Sigmoid colon (tissue), 7 donors: Measurements from ENCODE around the gene MGARP. TPM values are rescaled to one million over a fixed set of nuclear protein-coding genes. Genes with fewer than 3 reads are reported as not detected.

Experiments
- DNase-seq: peaks from one replicate; pipeline ENCODE4 v3.0.0-alpha.2; 2019
- H3K27ac ChIP-seq, 4 donors: fragments of 200-600 bp; sonication (generic); one replicate each; pipeline ENCODE4 v1.5.1; 2016 to 2019; ENCODE audit warnings: mild to moderate bottlenecking in 1 of 4
- H3K27me3 ChIP-seq, 3 donors: fragments of 200-600 bp; sonication (generic); one replicate each; pipeline ENCODE4 v1.5.1; 2019; ENCODE audit warnings: mild to moderate bottlenecking in 1 of 3
- H3K36me3 ChIP-seq, 4 donors: fragments of 200-600 bp; sonication (generic); one replicate each; pipeline ENCODE4 v1.5.1; 2016 to 2019
- H3K4me1 ChIP-seq, 4 donors: fragments of 200-600 bp; sonication (generic); one replicate each; pipeline ENCODE4 v1.5.1; 2017 to 2019
- H3K4me3 ChIP-seq, 4 donors: fragments of 200-600 bp; sonication (generic); one replicate each; pipeline ENCODE4 v1.5.1; 2017 to 2019; ENCODE audit warnings: mild to moderate bottlenecking in 2 of 4, moderate library complexity in 1 of 4
- H3K9me3 ChIP-seq, 4 donors: fragments of 200-600 bp in 3 of 4; sonication (generic) in 3 of 4; one replicate each; pipeline versions ENCODE4 v1.5.1 to v1.6.1; 2013 to 2019
- CTCF ChIP-seq, 4 experiments: fragments of 450-650 bp in 3 of 4; fragments of 200-600 bp in 1 of 4; IDR thresholded peaks; one replicate each; pipeline ENCODE4 v1.5.1; 2016 to 2019; ENCODE audit warnings: antibody characterized with exemption in 4 of 4, mild to moderate bottlenecking in 3 of 4, moderate library complexity in 2 of 4
- EP300 ChIP-seq, 4 donors: sonication (generic); formaldehyde crosslinking; IDR thresholded peaks; one replicate each; pipeline ENCODE4 v1.6.1; 2017; ENCODE audit warnings: antibody characterized with exemption in 4 of 4
- POLR2A ChIP-seq, 2 donors: fragments of 450-650 bp; IDR thresholded peaks; one replicate each; pipeline ENCODE4 v1.6.1; 2016; ENCODE audit warnings: antibody characterized with exemption in 2 of 2, mild to moderate bottlenecking in 2 of 2, moderate library complexity in 2 of 2
- POLR2AphosphoS5 ChIP-seq, 4 donors: sonication (generic); formaldehyde crosslinking; IDR thresholded peaks; one replicate each; pipeline ENCODE4 v1.6.1; 2017; ENCODE audit warnings: antibody characterized with exemption in 4 of 4
- WGBS, 2 donors: extraction: QIAGEN DNeasy Blood & Tissue Kit; methylation state at CpG; one replicate each; pipeline ENCODE4 v1.1.7; 2013; 5-methylcytosine and 5-hydroxymethylcytosine counted together
- intact Hi-C: fragments of 100-400 bp; cut with DNase I; formaldehyde crosslinking; loops from one replicate; pipeline ENCODE4 v1.15.1; 2023
- polyA plus RNA-seq, 3 donors: library from polyadenylated mRNA; stranded (reverse); fragments of 200-250 nt; gene quantifications; one replicate each; pipeline ENCODE4 v1.2.3, GENCODE V29; 2013
- total RNA-seq, 4 donors: library from RNA; depleted of rRNA; stranded (reverse); fragments of >200 nt; gene quantifications; one replicate each; pipeline ENCODE4 v1.1.0, GENCODE V29; 2016
- donor health status: healthy with polysubstance abuse.
- donor health status: Bipolar disorder and iron deficiency.
- donor health status: healthy.

Gene MGARP
- total and polyA plus RNA-seq, 7 donors: 0.16 to 2.2 (median 1.2) TPM; not detected in 2

GRCh38 chr4:139239127-139239772 is 40.8 kb downstream of the MGARP start:
- 79 to 84% methylated on average over 7 of the region's 7 CpGs for WGBS, 2 donors
- Histone ChIP-seq H3K27ac (no peak overlapping the region), H3K4me3 (no peak overlapping the region), H3K4me1 (peaks cover 0 to 12% (median 10%) of the 10 kb centered on the region in 4 donors), H3K27me3 (no peaks in the 10 kb centered on the region), H3K9me3 (no peaks in the 10 kb centered on the region), H3K36me3 (no peaks in the 10 kb centered on the region)
- intact Hi-C loops: no loop called here
- DNase-seq: no peak
- TF ChIP-seq POLR2AphosphoS5 (IDR thresholded peaks at IDR 0.05) (no peak), POLR2A (IDR thresholded peaks at IDR 0.05) (no peak), CTCF (IDR thresholded peaks at IDR 0.05) (no peak), EP300 (IDR thresholded peaks at IDR 0.05) (no peak)

GRCh38 chr4:139234253-139234652 is 45.8 kb downstream of the MGARP start:
- intact Hi-C loops: no loop called here
- WGBS, 2 donors: 73 to 90% methylated on average over 3 of the region's 3 CpGs

DNA sequence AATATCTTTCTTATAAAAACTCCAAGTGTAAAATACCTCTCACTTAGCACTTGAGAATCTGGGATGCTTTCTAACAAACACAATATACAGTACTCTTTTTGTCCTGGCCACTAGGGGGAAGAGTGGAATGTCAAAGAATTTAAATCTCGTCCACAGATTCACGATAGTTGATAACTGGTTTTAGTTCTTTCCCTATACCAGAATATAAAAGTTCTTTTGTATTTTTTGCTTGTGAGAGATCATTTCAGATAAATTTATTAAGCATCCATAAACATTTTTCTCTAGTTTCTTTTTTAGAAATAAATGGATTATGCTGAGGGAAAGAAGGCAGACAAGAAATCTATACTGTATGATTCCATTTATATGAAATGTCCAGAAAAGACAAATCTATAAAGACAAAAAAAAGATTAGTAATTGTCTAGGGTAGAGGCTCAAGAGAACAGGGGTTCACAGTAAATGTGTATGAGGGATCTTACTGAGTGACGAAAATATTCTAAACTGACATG is 50.4 kb downstream of the MGARP start:
- no peaks in the 10 kb centered on the region for H3K4me1 ChIP-seq
- no peaks in the 10 kb centered on the region for H3K36me3 ChIP-seq
- intact Hi-C loops: loop anchor here (1.0 to 2.0 kb wide), 2 partner anchors 37 to 66 kb away; no protein-coding TSS in a partner anchor
- 31 to 34% methylated on average over 3 of the region's 3 CpGs for WGBS, 2 donors
- TF ChIP-seq EP300 (IDR thresholded peaks at IDR 0.05) (no peak), CTCF (IDR thresholded peaks at IDR 0.05) (peak; percentile 47 to 77 (median 67)), POLR2AphosphoS5 (IDR thresholded peaks at IDR 0.05) (no peak)
- no peaks in the 10 kb centered on the region for H3K9me3 ChIP-seq
- H3K27ac ChIP-seq: no peak overlapping the region
- no peak overlapping the region for H3K4me3 ChIP-seq
- no peak for DNase-seq
- no peaks in the 10 kb centered on the region for H3K27me3 ChIP-seq

More at GRCh38 chr4:139234253-139234652, 45.8 kb downstream of the MGARP start:
- Histone ChIP-seq H3K4me1 (no peaks in the 10 kb centered on the region), H3K36me3 (no peaks in the 10 kb centered on the region), H3K27me3 (no peaks in the 10 kb centered on the region), H3K9me3 (no peaks in the 10 kb centered on the region), H3K27ac (no peak overlapping the region), H3K4me3 (no peak overlapping the region)
- no peak for TF ChIP-seq EP300 (IDR thresholded peaks at IDR 0.05)
- no peak for TF ChIP-seq POLR2AphosphoS5 (IDR thresholded peaks at IDR 0.05)
- TF ChIP-seq POLR2A (IDR thresholded peaks at IDR 0.05): no peak
- no peak for TF ChIP-seq CTCF (IDR thresholded peaks at IDR 0.05)
- DNase-seq: no peak

DNA sequence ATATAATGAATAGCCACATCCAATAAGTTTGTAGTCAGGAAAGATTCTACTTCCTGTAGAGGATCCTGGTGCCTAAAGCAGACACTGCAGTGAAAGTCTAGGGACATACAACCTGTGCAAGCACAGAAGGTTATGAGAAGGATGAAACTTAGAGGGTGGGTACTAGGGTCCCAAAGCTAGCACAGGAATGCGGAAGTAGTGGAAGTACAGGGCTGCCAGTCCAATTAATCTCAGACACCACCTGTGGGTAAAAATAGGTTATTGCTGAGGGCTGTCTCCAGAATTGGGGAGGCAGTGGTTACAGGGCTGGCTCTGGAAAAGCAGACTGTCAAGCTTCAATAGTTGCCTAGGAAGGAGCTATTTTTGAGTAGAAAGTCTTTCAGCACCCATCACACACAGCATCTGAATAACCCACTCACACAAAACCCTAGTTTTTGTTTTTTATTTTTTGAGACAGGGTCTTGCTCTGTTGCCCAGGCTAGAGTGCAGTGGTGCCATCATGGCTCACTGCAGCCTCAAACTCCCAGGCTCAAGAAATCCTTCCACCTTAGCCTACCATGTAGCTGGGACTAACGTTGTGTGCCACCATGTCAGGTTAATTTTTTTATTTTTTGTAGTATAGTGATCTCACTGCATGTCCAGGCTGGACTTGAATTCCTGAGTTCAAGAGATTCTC is 52.2 kb downstream of the MGARP start:
- intact Hi-C loops: loop anchor here (2.0 kb wide), 1 partner anchor 39 kb away; no protein-coding TSS in a partner anchor
- no peaks in the 10 kb centered on the region for H3K4me1 ChIP-seq
- 29 to 57% methylated on average over 2 of the region's 2 CpGs for WGBS, 2 donors

More for the DNA sequence above, 52.2 kb downstream of the MGARP start:
- H3K36me3 ChIP-seq: no peaks in the 10 kb centered on the region
- no peaks in the 10 kb centered on the region for H3K9me3 ChIP-seq
- TF ChIP-seq POLR2AphosphoS5 (IDR thresholded peaks at IDR 0.05): no peak
- no peak for TF ChIP-seq POLR2A (IDR thresholded peaks at IDR 0.05)
- no peak for TF ChIP-seq CTCF (IDR thresholded peaks at IDR 0.05)
- TF ChIP-seq EP300 (IDR thresholded peaks at IDR 0.05): no peak
- H3K27me3 ChIP-seq: no peaks in the 10 kb centered on the region
- H3K4me3 ChIP-seq: no peak overlapping the region
- H3K27ac ChIP-seq: no peak overlapping the region
- no peak for DNase-seq
